GM23338 (cell line): ENCODE data around the gene POFUT2. TPM values are rescaled to one million over a fixed set of nuclear protein-coding genes. Genes with fewer than 3 reads are reported as not detected.

ENCODE experiments used
- CREB1 ChIP-seq: fragments of 250-450 bp; sonication (Bioruptor Pico); IDR thresholded peaks from 2 replicates; pipeline ENCODE4 v1.5.0; 2020; ENCODE audit warnings: low read depth, mild to moderate bottlenecking, moderate library complexity
- EZH2 ChIP-seq: fragments of 200-600 bp; sonication (generic); IDR thresholded peaks from one replicate; pipeline ENCODE4 v1.8.0; 2017; ENCODE audit warnings: antibody characterized with exemption, mild to moderate bottlenecking, low read depth; ENCODE audit not compliant: unreplicated experiment
- EZH2phosphoT487 ChIP-seq: fragments of 200-600 bp; sonication (generic); IDR thresholded peaks from one replicate; pipeline ENCODE4 v1.8.1; 2018; ENCODE audit warnings: antibody characterized with exemption; ENCODE audit not compliant: unreplicated experiment
- JUNB ChIP-seq: IDR thresholded peaks from one replicate; pipeline ENCODE4 v1.6.1; 2016; ENCODE audit warnings: antibody characterized with exemption; ENCODE audit not compliant: unreplicated experiment
- NANOG ChIP-seq: IDR thresholded peaks from 2 replicates; pipeline ENCODE4 v1.6.1; 2016; ENCODE audit warnings: antibody characterized with exemption, borderline replicate concordance
- POLR2AphosphoS5 ChIP-seq: IDR thresholded peaks from 2 replicates; pipeline ENCODE4 v1.6.1; 2016; ENCODE audit warnings: antibody characterized with exemption, low read depth
- STAT1 ChIP-seq: IDR thresholded peaks from one replicate; pipeline ENCODE4 v1.6.1; 2016; ENCODE audit warnings: antibody characterized with exemption; ENCODE audit not compliant: unreplicated experiment
- ZNF331 ChIP-seq: fragments of 250-450 bp; sonication (Bioruptor Pico); IDR thresholded peaks from 2 replicates; pipeline ENCODE4 v1.5.0; 2020; ENCODE audit warnings: low read depth, mild to moderate bottlenecking, moderate library complexity
- polyA plus RNA-seq: library from polyadenylated mRNA; unstranded; fragments of >200 nt; fragmentation: Nextera tagmentation; extraction: Ambion mirVana; gene quantifications from 2 replicates; pipeline ENCODE4 v1.2.1, GENCODE V29; 2016
- total RNA-seq: library from RNA; depleted of rRNA; stranded (reverse); fragments of >200 nt; shearing (Covaris generic); gene quantifications from 2 replicates; pipeline ENCODE4 v1.2.3, GENCODE V29; 2014
- TF ChIP-seq, protein P1 (sequence below): fragments of 250-450 bp; sonication (Bioruptor Pico); IDR thresholded peaks from 2 replicates; pipeline ENCODE4 v1.5.0; 2020; ENCODE audit warnings: mild to moderate bottlenecking, moderate library complexity
- TF ChIP-seq, protein P2 (sequence below): IDR thresholded peaks from one replicate; pipeline ENCODE4 v1.6.1; 2018; ENCODE audit warnings: antibody characterized with exemption; ENCODE audit not compliant: unreplicated experiment
- TF ChIP-seq, protein P3 (sequence below): IDR thresholded peaks from 2 replicates; pipeline ENCODE4 v1.6.1; 2016; ENCODE audit warnings: antibody characterized with exemption

Gene POFUT2
- total and polyA plus RNA-seq, 2 experiments from 2014 or later, result 12.1 to 34.5 TPM

DNA sequence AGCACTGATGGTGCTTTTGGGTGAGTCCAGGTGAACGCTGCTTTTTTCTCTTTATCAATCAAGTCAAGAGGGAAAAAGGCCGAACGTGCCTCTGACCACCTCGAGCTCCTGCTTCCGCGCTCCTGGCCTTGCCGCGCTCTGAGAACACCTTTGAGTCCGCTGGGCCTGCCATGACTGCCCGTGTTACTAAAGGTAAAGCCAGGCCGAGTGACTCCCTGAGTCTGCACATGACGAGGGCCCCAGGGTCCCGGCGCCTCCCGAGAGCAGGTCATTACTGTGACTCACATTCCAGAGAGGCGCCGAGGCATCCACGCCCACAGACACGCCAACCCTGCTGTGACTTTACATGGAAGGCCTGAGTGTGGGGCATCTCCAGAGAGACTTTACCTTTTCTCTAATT, 11.1 kb downstream of the POFUT2 start (continued):
- TF ChIP-seq, protein P1, sequence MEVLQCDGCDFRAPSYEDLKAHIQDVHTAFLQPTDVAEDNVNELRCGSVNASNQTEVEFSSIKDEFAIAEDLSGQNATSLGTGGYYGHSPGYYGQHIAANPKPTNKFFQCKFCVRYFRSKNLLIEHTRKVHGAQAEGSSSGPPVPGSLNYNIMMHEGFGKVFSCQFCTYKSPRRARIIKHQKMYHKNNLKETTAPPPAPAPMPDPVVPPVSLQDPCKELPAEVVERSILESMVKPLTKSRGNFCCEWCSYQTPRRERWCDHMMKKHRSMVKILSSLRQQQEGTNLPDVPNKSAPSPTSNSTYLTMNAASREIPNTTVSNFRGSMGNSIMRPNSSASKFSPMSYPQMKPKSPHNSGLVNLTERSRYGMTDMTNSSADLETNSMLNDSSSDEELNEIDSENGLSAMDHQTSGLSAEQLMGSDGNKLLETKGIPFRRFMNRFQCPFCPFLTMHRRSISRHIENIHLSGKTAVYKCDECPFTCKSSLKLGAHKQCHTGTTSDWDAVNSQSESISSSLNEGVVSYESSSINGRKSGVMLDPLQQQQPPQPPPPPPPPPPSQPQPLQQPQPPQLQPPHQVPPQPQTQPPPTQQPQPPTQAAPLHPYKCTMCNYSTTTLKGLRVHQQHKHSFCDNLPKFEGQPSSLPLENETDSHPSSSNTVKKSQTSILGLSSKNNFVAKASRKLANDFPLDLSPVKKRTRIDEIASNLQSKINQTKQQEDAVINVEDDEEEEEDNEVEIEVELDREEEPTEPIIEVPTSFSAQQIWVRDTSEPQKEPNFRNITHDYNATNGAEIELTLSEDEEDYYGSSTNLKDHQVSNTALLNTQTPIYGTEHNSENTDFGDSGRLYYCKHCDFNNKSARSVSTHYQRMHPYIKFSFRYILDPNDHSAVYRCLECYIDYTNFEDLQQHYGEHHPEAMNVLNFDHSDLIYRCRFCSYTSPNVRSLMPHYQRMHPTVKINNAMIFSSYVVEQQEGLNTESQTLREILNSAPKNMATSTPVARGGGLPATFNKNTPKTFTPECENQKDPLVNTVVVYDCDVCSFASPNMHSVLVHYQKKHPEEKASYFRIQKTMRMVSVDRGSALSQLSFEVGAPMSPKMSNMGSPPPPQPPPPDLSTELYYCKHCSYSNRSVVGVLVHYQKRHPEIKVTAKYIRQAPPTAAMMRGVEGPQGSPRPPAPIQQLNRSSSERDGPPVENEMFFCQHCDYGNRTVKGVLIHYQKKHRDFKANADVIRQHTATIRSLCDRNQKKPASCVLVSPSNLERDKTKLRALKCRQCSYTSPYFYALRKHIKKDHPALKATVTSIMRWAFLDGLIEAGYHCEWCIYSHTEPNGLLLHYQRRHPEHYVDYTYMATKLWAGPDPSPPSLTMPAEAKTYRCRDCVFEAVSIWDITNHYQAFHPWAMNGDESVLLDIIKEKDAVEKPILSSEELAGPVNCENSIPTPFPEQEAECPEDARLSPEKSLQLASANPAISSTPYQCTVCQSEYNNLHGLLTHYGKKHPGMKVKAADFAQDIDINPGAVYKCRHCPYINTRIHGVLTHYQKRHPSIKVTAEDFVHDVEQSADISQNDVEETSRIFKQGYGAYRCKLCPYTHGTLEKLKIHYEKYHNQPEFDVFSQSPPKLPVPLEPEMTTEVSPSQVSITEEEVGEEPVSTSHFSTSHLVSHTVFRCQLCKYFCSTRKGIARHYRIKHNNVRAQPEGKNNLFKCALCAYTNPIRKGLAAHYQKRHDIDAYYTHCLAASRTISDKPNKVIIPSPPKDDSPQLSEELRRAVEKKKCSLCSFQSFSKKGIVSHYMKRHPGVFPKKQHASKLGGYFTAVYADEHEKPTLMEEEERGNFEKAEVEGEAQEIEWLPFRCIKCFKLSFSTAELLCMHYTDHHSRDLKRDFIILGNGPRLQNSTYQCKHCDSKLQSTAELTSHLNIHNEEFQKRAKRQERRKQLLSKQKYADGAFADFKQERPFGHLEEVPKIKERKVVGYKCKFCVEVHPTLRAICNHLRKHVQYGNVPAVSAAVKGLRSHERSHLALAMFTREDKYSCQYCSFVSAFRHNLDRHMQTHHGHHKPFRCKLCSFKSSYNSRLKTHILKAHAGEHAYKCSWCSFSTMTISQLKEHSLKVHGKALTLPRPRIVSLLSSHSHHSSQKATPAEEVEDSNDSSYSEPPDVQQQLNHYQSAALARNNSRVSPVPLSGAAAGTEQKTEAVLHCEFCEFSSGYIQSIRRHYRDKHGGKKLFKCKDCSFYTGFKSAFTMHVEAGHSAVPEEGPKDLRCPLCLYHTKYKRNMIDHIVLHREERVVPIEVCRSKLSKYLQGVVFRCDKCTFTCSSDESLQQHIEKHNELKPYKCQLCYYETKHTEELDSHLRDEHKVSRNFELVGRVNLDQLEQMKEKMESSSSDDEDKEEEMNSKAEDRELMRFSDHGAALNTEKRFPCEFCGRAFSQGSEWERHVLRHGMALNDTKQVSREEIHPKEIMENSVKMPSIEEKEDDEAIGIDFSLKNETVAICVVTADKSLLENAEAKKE (CRISPR knock-in tag), result no peak
- TF ChIP-seq, protein P2, sequence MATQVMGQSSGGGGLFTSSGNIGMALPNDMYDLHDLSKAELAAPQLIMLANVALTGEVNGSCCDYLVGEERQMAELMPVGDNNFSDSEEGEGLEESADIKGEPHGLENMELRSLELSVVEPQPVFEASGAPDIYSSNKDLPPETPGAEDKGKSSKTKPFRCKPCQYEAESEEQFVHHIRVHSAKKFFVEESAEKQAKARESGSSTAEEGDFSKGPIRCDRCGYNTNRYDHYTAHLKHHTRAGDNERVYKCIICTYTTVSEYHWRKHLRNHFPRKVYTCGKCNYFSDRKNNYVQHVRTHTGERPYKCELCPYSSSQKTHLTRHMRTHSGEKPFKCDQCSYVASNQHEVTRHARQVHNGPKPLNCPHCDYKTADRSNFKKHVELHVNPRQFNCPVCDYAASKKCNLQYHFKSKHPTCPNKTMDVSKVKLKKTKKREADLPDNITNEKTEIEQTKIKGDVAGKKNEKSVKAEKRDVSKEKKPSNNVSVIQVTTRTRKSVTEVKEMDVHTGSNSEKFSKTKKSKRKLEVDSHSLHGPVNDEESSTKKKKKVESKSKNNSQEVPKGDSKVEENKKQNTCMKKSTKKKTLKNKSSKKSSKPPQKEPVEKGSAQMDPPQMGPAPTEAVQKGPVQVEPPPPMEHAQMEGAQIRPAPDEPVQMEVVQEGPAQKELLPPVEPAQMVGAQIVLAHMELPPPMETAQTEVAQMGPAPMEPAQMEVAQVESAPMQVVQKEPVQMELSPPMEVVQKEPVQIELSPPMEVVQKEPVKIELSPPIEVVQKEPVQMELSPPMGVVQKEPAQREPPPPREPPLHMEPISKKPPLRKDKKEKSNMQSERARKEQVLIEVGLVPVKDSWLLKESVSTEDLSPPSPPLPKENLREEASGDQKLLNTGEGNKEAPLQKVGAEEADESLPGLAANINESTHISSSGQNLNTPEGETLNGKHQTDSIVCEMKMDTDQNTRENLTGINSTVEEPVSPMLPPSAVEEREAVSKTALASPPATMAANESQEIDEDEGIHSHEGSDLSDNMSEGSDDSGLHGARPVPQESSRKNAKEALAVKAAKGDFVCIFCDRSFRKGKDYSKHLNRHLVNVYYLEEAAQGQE, result no peak
- TF ChIP-seq JUNB, result no peak
- TF ChIP-seq EZH2phosphoT487, result no peak
- TF ChIP-seq NANOG, result no peak
- no peak for TF ChIP-seq STAT1
- TF ChIP-seq, protein P3, sequence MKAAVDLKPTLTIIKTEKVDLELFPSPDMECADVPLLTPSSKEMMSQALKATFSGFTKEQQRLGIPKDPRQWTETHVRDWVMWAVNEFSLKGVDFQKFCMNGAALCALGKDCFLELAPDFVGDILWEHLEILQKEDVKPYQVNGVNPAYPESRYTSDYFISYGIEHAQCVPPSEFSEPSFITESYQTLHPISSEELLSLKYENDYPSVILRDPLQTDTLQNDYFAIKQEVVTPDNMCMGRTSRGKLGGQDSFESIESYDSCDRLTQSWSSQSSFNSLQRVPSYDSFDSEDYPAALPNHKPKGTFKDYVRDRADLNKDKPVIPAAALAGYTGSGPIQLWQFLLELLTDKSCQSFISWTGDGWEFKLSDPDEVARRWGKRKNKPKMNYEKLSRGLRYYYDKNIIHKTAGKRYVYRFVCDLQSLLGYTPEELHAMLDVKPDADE, result no peak
- no peak for TF ChIP-seq EZH2
- no peak for TF ChIP-seq POLR2AphosphoS5
- no peak for TF ChIP-seq CREB1 (CRISPR knock-in tag)
- TF ChIP-seq ZNF331 (CRISPR knock-in tag), result no peak
